Smooth muscle cell (in vitro differentiated cells): ENCODE data around the gene PDK4. TPM values are rescaled to one million over a fixed set of nuclear protein-coding genes. Genes with fewer than 3 reads are reported as not detected.

Experiments
- DNase-seq: peaks from one replicate; lab custom pipeline; 2025; ENCODE audit not compliant: unreplicated experiment; lab: John Stamatoyannopoulos, UW
- H2AFZ ChIP-seq: fragments of 200-600 bp; sonication (generic); 2 replicates; pipeline ENCODE4 v1.6.0; 2016; ENCODE audit warnings: antibody characterized with exemption, low read depth, mild to moderate bottlenecking
- H3F3A ChIP-seq: fragments of 200-600 bp; sonication (generic); 2 replicates; pipeline ENCODE4 v1.6.0; 2017; ENCODE audit warnings: antibody characterized with exemption, low read depth
- H3K27ac ChIP-seq: fragments of 200-600 bp; sonication (generic); 2 replicates; pipeline ENCODE4 v1.5.1; 2016; ENCODE audit warnings: low read depth, mild to moderate bottlenecking
- H3K27me3 ChIP-seq: fragments of 200-600 bp; sonication (generic); 2 replicates; pipeline ENCODE4 v1.6.1; 2016; ENCODE audit warnings: low read depth, mild to moderate bottlenecking
- H3K36me3 ChIP-seq: fragments of 200-600 bp; sonication (generic); 2 replicates; pipeline ENCODE4 v1.5.1; 2016; ENCODE audit warnings: low read depth
- H3K4me1 ChIP-seq: fragments of 200-600 bp; sonication (generic); 2 replicates; pipeline ENCODE4 v1.5.1; 2016; ENCODE audit warnings: low read depth
- H3K4me2 ChIP-seq: fragments of 200-600 bp; sonication (generic); 2 replicates; pipeline ENCODE4 v1.6.0; 2016; ENCODE audit warnings: mild to moderate bottlenecking
- H3K4me3 ChIP-seq: fragments of 200-600 bp; sonication (generic); 2 replicates; pipeline ENCODE4 v1.5.1; 2016; ENCODE audit warnings: mild to moderate bottlenecking
- H3K79me2 ChIP-seq: fragments of 200-600 bp; sonication (generic); 2 replicates; pipeline ENCODE4 v1.6.0; 2016; ENCODE audit warnings: low read depth, mild to moderate bottlenecking
- H3K9ac ChIP-seq: fragments of 200-600 bp; sonication (generic); 2 replicates; pipeline ENCODE4 v1.6.0; 2016; ENCODE audit warnings: low read depth
- H3K9me3 ChIP-seq: fragments of 200-600 bp; sonication (generic); replicated peaks from 2 replicates; pipeline ENCODE4 v1.5.1; 2016; ENCODE audit warnings: low read depth
- H4K20me1 ChIP-seq: fragments of 200-600 bp; sonication (generic); 2 replicates; pipeline ENCODE4 v1.6.0; 2016; ENCODE audit warnings: low read depth
- WGBS: methylation state at CpG from one replicate; pipeline ENCODE4 v1.1.7; 2016; ENCODE audit warnings: low lambda C conversion rate; 5-methylcytosine and 5-hydroxymethylcytosine counted together
- polyA plus RNA-seq: library from polyadenylated mRNA; unstranded; fragments of >200 nt; fragmentation: Nextera tagmentation; extraction: Ambion mirVana; gene quantifications from 2 replicates; pipeline ENCODE4 v1.2.1, GENCODE V29; 2016
- total RNA-seq: library from RNA; depleted of rRNA; stranded (reverse); fragments of >200 nt; gene quantifications from 2 replicates; pipeline ENCODE4 v1.2.3, GENCODE V29; 2014
- TF ChIP-seq, protein P1 (sequence below): fragments of 200-600 bp; sonication (generic); IDR thresholded peaks from 2 replicates; pipeline ENCODE4 v1.5.1; 2017; ENCODE audit warnings: borderline replicate concordance, mild to moderate bottlenecking, antibody characterized with exemption; ENCODE audit not compliant: insufficient read depth, poor library complexity, severe bottlenecking

The PDK4 gene
- total and polyA plus RNA-seq, 2 experiments from 2014 or later = not detected

DNA sequence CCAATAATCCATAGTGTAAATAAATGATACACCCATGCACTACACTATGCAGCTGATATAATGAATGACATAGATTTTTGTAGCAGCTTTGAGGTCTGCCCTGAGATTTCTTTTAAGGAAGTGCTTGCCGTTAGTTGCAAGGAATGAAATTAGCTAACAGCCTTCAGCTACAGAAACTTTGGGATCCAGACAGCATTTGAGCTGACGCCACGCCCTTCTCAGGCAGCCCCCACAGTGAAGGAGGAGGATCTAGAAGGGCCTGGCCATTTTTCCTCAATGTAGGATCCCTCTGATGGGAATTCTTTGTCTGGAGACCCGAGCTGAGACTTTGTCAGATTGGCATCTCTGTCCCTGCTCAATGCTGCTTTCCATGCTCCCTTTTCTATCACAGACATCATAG, 6.1 kb upstream of the PDK4 start:
- TF ChIP-seq, protein P1, sequence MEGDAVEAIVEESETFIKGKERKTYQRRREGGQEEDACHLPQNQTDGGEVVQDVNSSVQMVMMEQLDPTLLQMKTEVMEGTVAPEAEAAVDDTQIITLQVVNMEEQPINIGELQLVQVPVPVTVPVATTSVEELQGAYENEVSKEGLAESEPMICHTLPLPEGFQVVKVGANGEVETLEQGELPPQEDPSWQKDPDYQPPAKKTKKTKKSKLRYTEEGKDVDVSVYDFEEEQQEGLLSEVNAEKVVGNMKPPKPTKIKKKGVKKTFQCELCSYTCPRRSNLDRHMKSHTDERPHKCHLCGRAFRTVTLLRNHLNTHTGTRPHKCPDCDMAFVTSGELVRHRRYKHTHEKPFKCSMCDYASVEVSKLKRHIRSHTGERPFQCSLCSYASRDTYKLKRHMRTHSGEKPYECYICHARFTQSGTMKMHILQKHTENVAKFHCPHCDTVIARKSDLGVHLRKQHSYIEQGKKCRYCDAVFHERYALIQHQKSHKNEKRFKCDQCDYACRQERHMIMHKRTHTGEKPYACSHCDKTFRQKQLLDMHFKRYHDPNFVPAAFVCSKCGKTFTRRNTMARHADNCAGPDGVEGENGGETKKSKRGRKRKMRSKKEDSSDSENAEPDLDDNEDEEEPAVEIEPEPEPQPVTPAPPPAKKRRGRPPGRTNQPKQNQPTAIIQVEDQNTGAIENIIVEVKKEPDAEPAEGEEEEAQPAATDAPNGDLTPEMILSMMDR = no peak
- Histone ChIP-seq H3K4me1 (no peaks in the 10 kb centered on the region), H3K9me3 (no peaks in the 10 kb centered on the region), H3K27me3 (peaks cover 10% of the 10 kb centered on the region), H2AFZ (no peak overlapping the region), H3K9ac (no peak overlapping the region), H4K20me1 (no peaks in the 10 kb centered on the region), H3F3A (no peaks in the 10 kb centered on the region), H3K79me2 (no peaks in the 10 kb centered on the region), H3K36me3 (no peaks in the 10 kb centered on the region), H3K4me2 (no peak overlapping the region), H3K27ac (no peak overlapping the region), H3K4me3 (no peak overlapping the region)
- no peak for DNase-seq
- 70% methylated on average over 4 of the region's 4 CpGs for WGBS

DNA sequence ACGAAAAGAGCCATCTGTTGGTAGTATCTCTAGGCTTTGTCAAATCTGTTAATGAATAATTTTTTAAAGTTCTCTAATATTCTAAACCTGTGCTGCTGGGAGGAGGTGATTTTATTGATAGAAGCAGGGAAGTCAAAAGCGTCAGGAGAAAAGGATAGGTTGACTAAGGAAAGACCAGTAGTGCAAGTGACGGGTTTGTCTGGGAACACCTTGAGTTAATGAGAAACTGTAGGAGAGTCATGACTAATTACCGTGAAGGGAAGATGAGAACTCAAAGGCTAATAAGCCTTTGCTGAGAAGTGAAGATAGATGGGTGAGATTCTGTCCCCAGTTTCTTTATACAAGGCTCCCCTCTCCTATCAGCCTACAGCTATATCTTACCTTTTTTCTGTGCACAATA, 5.0 kb upstream of the PDK4 start:
- TF ChIP-seq, protein P1 = no peak
- Histone ChIP-seq H3K27ac (no peak overlapping the region), H3K4me3 (no peak overlapping the region), H4K20me1 (no peaks in the 10 kb centered on the region), H3F3A (no peaks in the 10 kb centered on the region), H3K9ac (no peak overlapping the region), H3K27me3 (peaks cover 10% of the 10 kb centered on the region), H2AFZ (no peak overlapping the region), H3K9me3 (no peaks in the 10 kb centered on the region), H3K4me2 (no peak overlapping the region), H3K79me2 (no peaks in the 10 kb centered on the region), H3K4me1 (no peaks in the 10 kb centered on the region), H3K36me3 (no peaks in the 10 kb centered on the region)
- no peak for DNase-seq
- WGBS = 77% methylated on average over 4 of the region's 4 CpGs

DNA sequence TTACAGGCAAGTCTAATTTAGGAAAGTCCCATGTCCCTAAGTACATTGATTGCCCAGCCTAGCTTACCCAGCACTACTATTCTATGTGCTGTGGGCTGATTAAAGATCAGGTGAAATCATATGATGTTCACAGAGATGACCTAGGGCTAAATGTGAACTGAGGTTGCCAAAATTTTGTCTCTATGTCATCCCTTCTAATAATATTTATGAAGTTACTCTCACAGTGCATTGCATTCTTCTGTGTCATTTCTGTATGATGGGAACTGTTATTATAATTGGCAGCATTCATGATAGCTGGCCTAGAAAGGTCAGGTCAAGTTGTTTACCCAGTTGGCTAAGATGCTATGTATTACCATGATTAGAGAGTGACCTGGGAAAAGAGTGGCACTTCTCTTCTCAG, 2.8 kb upstream of the PDK4 start:
- TF ChIP-seq, protein P1 = no peak
- Histone ChIP-seq H3K27ac (no peak overlapping the region), H3K4me3 (no peak overlapping the region), H3K9ac (no peak overlapping the region), H3K9me3 (no peaks in the 10 kb centered on the region), H3K79me2 (no peaks in the 10 kb centered on the region), H3K27me3 (peaks cover 26% of the 10 kb centered on the region), H3F3A (no peaks in the 10 kb centered on the region), H3K4me1 (no peaks in the 10 kb centered on the region), H2AFZ (no peak overlapping the region), H3K36me3 (no peaks in the 10 kb centered on the region), H4K20me1 (no peaks in the 10 kb centered on the region), H3K4me2 (no peak overlapping the region)
- DNase-seq = no peak

DNA sequence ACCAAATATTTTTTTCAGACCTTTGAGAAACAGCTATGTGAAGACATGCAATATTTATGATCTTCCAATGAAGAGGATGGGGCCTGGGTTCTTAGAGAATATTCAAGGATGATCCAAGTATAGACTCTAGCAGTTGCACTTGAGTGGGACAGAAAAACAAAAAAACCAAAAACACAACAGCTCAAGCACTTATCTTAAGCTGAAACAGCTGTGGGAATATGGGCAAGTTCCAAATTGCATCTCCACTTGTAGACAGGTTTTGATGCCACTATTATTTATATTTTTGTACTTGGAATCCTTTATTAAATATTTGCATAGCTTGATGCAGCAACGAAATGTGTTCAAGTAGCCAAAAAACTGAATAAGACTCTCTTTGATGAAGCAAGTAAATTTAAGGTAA, 2.2 kb upstream of the PDK4 start:
- Histone ChIP-seq H3K9ac (no peak overlapping the region), H2AFZ (no peak overlapping the region), H3F3A (no peaks in the 10 kb centered on the region), H3K4me1 (no peaks in the 10 kb centered on the region), H3K27ac (no peak overlapping the region), H3K4me3 (no peak overlapping the region), H3K36me3 (no peaks in the 10 kb centered on the region), H3K79me2 (no peaks in the 10 kb centered on the region), H3K4me2 (no peak overlapping the region), H4K20me1 (no peaks in the 10 kb centered on the region), H3K9me3 (no peaks in the 10 kb centered on the region), H3K27me3 (peaks cover 31% of the 10 kb centered on the region)
- TF ChIP-seq, protein P1 = no peak
- WGBS = 74% methylated on average over 1 of the region's 1 CpG
- DNase-seq = no peak
